Activated T-cell treated with anti-CD3 and anti-CD28 coated beads for 4 hours (primary cell): ENCODE data around the gene ZNF581.

Experiments
- DNase-seq: peaks from one replicate; pipeline ENCODE4 v3.0.0-alpha.2; 2020

Gene ZNF581, protein sequence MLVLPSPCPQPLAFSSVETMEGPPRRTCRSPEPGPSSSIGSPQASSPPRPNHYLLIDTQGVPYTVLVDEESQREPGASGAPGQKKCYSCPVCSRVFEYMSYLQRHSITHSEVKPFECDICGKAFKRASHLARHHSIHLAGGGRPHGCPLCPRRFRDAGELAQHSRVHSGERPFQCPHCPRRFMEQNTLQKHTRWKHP

DNA sequence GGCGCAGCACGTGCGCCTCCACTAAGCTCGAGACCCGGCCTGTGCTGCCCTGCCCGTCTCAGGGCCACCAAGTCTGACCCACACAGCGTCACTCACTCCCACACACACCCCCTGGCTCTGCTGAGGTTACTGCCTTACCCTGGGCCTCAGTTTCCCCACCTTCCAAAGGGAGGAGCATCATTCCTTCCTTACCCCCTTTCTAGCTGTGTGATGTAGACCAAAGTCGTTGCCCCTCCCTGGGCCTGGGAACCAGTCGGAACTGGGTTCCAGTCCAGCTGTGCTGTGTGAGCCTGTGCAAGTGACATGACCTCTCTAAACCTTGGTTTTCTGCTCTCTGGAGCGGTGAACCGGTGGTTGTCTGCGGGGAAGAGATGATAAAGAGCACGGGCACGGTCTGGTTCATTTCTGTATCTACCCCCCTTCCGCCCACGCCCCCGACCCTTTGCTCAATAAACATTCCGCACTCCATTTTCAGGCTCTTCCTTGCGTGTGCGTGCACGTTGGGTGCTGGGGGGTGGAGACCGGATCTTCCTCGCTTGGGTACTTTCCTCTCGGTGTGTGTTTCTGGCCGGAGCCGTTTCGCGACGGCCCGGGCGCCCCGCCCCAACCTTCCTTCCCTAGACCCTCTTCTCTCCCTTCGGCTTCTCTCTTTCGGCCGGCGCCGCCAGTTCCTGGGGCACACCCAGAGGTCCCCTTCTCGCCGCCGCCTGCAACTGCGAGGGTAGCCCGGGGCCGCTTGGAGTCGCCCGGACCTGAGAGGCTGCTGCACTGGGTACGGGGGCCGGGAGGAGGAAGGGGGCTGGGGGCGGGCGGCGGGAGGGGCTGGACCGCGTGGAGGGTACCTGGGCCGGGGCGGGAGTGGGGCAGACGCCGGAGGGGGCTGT lies at the start of gene ZNF581:
ZNF581 (plus strand) TSS at position 647 of the 884 bp plus-strand sequence. CDS start 923 bp downstream, outside the sequence.
- peak; percentile 74 for DNase-seq

DNA sequence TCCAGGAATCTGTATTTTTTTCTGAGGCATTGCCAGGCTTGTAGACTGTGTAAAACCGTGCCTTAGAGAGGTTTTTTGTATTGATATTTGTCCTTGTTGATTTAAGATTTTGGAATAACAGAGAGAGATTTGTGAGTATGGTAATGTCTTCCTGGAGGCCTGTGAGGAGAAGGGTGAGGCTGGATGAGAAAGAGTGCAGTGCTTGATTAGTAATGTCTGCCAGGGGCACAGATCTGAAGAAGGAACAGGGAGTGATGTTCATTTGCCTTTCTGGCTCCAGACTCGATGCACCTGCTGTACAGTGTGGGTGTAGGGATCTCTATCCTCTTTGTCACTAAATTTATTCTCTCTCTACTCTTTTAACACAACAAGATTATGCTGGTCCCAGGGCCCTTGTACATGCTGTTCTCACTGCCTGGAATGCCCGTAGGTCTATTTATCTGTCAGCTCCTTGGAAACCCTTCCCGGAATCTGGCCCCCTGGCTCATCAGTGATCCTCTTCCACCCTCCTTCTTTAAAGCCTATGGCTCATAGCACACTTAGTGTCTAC lies 48.4 kb upstream of the ZNF581 start:
- DNase-seq: no peak

DNA sequence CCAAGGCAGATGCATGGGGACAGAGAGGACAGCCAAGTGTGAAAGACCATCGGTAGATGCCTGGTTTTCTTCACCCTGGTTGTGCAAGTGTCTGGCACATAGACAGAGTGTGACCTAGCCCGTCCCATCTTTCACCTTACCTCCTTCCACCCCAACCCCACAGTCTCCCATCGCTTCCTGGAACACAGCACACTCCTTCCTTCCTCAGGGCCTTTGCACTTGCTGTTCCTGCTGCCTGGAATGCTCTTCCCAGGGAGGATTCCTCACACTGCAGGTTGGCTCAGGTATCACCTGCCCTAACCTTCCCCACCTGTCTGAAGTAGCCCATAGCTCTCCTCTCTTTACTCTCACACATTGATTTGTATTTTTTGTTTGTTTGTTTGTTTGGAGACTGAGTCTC lies 47.1 kb upstream of the ZNF581 start:
- DNase-seq: no peak

DNA sequence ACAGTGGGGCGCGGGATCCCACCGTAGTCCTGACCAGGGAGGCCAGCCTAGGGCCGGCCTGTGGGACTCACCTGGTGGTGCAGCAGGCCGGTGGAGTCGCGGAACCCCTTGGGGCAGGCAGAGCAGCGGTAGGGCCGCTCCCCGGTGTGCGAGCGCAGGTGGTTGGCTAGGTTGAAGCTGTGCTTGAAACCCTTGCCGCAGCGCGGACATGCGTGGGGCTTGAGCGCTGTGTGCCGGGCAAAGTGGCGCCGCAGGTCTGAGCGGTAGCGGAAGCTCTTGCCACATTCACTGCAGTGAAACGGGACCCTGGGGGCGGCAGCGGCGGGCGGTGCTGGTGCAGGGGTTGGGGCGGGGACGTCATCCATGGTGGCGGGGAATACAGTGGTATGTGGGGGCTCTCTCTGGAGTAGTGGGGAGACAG lies 45.9 kb upstream of the ZNF581 start:
- DNase-seq: no peak

DNA sequence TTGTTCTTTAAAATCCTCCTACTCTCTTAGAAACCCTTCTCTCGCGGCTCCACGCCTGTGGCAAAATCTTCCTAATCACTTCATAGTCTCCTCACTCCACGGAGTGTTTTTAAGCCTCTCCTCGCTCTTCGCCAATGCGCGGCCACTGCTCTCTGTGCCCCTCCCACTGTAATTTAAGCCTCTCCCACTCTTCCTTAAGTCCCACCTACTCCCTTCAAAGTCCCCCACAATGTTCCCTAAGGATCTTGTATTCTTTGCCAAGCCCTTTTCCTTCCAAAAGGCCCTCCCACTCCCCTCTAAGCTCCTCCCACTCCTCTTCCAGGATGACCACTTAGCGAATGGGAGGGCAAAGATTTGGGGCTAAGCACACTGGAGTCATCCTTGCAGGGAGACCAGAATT lies 45.4 kb upstream of the ZNF581 start:
- DNase-seq: no peak

DNA sequence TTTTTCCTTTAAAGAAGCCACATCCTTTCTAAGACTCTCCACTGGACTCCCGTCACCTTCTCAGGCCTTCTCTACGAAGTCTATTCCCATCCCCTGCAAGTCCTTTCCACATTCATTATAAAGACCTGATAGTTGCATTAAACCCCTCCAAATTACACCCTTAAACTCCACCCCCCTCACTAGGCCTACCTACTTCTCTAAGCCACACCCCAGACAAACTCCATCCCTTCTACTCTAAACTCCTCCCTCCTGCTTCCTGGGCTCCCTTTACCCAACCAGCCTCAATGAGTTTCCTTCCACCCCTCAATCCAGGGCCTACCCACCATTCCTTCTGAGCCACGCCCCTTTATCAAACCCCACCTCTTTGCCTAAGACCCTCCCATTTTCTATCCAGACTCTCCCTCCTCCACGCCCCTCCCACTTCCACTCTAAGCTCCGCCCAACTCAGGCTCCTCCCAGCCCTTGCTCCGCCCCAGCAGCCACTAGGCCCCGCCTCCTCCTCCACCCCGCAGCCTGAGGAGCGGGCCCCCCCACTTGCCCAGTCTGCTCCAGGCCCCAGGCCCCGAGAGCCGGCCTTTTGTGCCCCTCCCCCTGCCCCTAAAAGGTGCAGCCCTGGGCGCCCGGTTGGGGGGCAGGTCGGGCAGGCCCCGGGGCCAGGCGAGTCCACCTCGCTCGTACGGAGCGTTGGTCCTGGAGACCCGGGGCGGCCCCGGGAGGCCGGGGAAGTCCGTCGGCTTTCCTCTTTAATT lies 44.6 kb upstream of the ZNF581 start:
- peak; percentile 92 for DNase-seq

DNA sequence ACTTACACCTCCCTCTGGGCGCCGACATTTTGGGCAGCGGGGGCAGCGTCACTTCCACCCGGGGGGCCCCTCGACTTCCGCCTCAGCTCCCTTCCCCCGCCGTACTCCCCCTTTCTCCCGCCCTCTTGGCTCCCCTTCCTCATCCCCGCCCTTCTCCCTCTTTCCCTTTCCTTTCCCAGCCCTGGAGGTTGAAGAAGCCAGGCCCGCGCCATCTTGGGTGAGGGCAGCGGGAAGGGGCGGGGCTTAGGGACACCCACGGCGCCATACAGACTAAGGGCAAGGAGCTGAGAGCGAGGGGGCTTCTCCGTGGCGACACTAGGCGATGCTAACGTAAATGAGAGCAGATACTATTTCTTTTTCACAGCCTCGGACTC lies 44.0 kb upstream of the ZNF581 start, which contains the start of gene FIZ1:
FIZ1 (minus strand) TSS at position 50 of the 374 bp plus-strand sequence. CDS start 1,652 bp downstream, outside the sequence.
- DNase-seq: peak; percentile 94

DNA sequence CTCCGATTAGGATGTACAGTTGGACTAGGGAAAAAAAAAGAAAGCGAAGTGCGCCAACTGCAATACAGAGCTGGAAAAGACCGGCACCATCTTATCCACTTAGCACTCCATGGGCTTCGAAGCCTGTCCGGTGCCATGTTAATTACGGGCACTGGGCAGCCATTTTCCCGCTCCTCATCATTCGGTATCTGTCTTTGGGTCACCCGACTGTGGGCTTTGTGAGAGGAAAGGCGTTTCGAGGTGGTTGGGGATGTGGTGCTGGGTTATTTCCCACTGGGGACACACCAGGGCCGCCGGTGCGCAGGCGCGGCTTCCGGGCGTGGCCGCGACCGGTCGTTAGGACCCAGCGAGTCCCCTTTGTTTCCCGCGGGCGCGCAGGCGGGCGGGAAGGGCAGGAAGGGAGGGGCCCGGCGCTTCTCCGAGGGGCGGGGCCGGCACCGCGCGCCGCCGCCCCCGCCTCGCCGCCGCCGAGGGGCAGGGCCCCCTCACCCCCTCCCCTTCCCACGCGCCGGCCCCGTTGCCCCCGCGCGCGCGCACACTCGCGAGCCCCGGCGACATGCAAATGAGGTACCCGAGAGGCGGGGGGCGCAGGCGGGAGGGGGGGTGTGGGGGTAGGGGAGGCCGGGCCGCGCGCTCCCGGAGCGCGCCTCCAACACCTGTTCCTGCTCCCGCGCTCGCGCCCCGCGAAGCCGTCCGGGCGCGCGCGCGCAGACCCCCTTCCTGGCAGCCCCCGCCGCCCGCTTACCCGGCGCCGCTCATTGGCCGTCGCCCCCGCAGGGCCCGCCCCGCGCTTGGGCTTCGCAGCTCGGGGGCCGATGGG lies 43.4 kb upstream of the ZNF581 start, which contains the start of gene ZNF524:
ZNF524 (plus strand) TSS at position 447 of the 820 bp plus-strand sequence. CDS start 1,825 bp downstream, outside the sequence.
- DNase-seq: peak; percentile 70

DNA sequence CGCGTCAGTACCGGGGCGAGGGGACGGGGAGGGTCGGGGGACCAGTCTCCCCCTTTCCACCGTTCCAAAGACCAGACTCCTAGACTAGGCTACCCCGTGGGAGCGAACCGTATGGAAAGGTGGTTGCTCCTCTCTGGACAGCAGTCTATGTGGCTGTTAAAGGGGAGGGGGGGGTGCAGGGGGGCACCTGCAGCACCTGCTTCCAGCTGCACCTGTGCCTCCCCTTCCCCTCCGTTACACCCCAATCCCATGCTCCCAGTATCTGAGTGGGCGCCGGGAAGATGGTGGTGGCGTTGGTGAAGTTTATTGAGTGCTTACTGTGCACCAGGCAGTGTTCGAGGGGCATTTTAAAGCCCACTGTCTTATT lies 42.8 kb upstream of the ZNF581 start:
- DNase-seq: no peak

DNA sequence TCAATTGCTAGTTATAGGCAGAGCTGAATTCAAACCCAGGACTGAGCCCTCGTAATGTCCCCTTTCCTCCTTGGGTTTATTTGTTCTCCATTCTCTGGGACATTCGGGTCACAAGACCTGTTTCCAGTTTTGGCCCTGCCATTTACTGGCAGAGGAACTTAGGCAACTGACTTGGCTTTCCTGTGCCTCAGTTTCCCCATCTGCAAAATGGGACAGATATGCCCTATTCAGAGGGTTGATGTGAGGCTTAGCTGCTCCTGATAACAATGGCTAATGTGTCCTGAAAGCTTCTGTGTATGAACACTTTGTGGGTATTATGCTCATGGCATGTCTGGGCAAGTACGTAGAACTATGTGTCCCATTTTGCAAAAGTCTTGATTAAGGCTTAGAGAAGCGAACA lies 42.4 kb upstream of the ZNF581 start:
- no peak for DNase-seq

DNA sequence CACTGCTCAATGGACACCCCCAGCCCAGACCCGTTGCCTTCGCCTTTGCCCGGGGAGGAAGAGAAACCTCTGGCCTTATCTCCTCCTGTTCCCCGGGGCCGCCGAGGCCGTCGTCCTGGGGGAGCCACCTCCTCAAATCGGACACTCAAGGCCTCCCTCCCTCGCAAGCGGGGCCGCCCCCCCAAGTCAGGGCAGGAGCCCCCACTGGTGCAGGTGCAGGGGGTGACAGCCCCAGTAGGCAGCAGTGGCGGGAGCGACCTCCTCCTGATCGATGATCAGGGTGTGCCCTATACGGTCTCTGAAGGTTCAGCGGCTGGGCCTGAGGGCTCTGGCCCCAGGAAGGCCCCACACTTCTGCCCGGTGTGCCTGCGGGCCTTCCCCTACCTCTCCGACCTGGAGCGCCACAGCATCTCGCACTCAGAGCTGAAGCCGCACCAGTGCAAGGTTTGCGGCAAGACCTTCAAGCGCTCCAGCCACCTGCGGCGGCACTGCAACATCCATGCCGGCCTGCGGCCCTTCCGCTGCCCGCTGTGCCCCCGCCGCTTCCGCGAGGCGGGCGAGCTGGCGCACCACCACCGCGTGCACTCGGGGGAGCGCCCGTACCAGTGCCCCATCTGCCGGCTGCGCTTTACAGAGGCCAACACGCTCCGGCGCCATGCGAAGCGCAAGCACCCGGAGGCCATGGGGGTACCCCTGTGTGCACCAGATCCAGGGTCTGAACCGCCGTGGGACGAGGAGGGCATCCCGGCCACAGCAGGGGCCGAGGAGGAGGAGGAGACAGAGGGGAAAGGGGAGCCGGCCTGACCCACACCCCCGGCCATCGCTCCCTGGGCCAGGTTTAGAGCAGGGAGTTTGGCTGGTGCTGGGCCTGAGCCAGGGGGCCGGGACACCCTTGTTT lies 41.1 kb upstream of the ZNF581 start:
- no peak for DNase-seq

DNA sequence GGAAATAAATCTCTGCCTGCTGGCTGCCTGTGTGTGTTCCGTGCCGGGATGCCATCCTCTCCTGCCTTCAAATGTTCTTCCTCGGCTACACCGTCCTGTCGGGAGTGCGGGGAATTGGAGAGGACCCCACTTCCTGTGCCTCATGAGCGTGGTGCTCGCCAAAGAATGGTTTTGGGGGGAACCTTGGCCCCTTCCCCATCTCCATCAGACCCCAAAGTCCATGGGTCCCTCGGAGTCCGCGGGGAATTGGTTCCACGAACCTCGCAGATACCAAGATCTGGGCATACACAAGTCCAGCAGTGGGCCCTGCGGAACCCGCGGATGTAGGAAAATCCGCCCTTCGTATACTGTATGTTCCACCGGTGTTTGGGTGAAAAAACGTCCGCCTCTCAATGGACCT lies 40.3 kb upstream of the ZNF581 start:
- no peak for DNase-seq

DNA sequence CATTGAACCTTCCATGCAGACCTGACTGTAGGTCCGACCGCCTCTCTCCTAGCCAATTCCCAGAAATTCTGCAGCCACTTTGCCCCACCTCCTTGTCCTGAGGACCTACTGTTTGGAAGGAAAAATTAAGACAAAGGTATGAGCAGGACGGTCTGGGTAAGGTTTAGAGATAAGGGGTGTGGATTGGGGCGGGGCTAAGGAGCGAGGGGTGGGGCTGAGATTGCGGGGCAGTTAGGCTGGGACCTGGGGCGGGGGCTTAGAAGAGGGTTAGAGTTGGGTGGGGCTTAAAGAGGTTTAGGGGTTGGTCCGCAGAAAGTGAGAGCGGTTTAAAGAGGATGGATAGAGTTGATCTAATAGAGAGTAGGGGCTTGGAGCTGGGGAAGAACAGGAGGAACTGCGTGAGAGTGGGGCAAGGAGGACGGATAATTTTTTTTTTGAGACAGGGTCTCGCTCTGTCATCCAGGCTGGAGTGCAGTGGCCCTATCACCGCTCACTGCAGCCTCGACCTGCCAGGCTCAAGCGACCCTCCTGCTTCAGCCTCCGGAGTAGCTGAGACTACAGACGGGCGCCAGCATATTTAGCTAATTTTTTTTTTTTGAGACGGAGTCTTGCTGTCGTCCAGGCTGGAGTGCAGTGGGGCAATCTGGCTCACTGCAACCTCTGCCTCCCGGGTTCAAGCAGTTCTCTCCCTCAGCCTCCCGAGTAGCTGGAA lies 39.7 kb upstream of the ZNF581 start:
- DNase-seq: no peak

DNA sequence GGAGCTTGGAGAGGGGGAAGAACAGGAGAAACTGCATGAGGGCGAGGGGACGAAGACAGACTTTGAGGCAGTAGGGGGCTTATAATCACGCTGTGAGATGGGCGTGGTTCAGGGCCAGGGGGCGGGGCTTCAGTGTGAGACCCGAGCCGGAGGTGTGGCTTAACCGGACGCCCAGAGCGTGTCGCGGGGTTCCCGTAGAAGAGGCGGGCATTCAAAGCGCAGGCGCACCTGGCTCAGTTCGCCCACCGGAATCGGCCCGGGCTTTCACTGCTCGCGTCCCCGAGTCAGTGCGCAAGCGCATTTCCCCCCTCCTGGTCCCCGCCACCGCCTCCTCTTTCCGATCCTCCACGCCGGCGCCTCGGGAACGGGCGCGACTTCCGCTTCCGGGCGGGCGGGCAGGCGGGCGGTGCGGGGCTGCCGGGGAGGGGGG lies 38.2 kb upstream of the ZNF581 start:
- DNase-seq: peak; percentile 98

DNA sequence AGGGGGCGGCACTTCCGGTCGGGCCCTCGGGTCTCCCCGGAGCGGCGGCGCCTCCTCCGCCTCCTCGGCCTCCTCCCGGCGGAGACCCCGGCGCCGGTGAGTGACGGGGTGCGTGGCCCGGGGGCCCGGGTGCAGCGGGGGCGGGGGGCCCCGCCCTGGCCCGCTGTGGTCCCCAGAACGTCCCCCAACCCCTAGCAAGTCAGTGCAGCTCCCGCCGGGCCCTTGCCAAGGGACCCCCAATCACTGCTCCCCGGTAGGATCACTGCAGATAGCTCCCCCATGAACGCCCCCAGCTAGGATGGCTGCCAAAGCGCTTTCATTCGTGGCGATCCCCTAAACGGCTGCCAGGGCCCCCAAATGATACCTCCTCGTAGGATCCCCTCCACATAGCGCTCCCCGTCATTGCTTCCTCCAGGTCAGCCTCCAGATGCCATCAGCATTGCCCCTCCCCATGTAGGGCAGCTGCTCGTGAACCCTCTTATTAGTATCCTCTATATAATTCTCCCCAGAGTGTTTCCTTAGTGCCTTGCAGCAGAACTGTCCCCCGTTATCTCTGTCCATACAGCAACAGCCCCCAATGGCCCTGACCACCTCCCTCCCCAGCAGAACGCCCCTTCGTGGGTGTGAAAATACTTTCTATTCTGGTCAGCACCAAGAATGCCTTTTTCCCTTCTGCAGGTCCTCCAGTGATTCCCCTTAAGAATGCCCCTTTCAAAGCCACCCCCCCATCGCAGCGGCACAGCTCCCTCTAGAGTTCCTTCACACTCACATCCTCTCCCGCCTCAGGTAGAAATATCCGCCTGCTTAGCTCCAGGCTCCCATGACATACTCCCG lies 37.6 kb upstream of the ZNF581 start, which contains the start of gene ZNF865:
ZNF865 (plus strand) TSS at position 11 of the 834 bp plus-strand sequence. CDS start 7,972 bp downstream, outside the sequence.
- DNase-seq: peak; percentile 56

DNA sequence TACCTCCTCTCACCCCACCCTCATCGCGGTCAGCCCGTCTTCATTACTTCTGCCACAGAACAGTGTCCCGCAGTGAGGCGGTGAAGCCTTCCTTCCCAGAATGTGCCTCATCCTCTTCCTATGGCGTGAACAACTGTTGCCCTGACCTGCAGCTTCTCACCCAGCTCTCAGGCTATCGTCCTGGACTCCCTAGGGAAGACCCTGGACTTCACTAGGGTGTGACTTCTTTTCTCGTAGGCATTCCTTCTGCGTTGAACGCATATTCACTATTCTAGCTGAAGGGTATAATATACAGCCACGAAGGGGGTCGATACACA lies 37.0 kb upstream of the ZNF581 start:
- DNase-seq: no peak

DNA sequence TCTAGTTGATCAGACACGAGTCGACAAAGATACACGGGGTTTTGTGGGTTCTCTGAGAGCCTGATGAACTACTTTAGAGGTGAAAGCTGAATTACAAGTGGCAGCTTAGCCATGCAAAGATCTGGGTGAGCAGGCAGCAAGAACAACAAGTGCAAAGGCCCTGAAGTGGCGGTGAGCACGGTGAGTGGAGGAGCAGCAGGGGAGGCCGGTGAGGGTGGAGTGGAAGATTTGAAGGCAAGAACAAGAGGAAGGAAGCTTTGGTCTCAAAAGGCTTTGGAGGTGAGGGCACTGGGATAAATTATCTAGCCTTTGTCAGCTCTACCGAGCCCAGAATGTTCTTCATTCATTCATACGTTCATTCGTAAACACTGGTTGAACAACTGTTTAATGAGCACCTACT lies 36.6 kb upstream of the ZNF581 start:
- no peak for DNase-seq

DNA sequence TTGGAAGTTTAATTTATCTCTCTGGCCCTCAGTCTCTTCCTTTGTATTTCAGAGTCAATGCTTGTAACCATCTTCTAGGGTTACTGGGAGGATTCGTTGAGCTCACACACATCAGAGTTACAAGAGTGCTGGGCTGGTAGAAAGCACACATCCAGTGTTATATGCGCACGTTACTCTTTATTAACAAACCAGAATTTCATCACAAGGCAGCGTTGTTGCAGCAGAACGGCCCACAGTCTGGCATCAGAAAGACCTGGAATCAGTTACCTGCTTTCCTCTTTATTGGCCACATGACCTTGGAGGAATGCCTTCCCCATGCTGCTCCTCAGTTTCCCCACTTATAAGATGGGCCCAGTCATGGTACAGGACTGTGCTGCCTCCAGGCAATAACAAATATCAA lies 34.1 kb upstream of the ZNF581 start:
- no peak for DNase-seq

DNA sequence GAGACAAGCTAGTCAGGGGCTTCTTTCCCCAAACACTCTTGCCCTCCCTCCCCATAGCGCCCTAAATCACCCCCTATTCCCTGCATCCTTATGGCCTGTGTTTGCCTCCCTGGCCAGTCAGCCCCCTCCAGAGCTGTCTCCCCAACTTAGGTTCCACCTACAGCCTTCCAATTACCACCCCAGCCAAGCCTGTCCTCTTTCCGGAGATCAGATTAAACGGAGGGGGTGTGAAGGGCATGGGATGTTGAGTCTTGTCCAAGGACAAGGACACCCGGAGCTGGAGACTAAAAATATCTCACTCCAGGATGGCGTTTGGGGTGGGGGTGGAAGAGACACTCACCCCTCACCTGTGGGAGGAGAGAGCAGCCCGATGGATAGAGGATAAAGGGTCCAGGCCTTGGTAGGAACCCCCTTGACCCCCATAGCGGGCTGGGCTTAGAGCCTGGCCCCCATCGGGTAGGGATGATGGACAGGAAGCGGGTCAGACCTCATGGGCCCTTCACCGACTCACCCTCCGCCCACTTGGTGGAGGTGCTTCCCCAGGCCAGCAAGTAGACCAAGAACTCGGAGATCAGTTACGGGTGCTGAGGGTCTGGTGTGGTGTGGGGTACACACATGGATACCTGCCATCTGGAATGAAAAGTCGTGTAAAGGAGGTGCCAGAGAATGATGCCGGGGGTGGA lies 32.0 kb upstream of the ZNF581 start:
- no peak for DNase-seq
